Measurements from ENCODE around the gene FLVCR1.

- TF ChIP-seq CEBPB (IDR thresholded peaks at IDR 0.05), result no peak
- no peak for TF ChIP-seq REST (IDR thresholded peaks at IDR 0.05; ENCODE audit: low read depth)
- no peak for TF ChIP-seq TCF12 (IDR thresholded peaks at IDR 0.05; ENCODE audit: low read depth)
- no peak for TF ChIP-seq EP300 (IDR thresholded peaks at IDR 0.05; ENCODE audit: borderline replicate concordance)
- no peak for TF ChIP-seq TAF1 (IDR thresholded peaks at IDR 0.05; ENCODE audit: low read depth)
- TF ChIP-seq EGR1 (IDR thresholded peaks at IDR 0.05), result no peak
- TF ChIP-seq, protein P1, sequence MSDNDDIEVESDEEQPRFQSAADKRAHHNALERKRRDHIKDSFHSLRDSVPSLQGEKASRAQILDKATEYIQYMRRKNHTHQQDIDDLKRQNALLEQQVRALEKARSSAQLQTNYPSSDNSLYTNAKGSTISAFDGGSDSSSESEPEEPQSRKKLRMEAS (IDR thresholded peaks at IDR 0.05), result no peak
- TF ChIP-seq USF1 (IDR thresholded peaks at IDR 0.05), result no peak
- no peak for TF ChIP-seq CREB1 (IDR thresholded peaks at IDR 0.05; ENCODE audit: low read depth)
- TF ChIP-seq RAD21 (IDR thresholded peaks at IDR 0.05; ENCODE audit: low read depth), result no peak
- no peak for TF ChIP-seq YY1 (IDR thresholded peaks at IDR 0.05; ENCODE audit: low read depth)
- TF ChIP-seq ZBTB7A (IDR thresholded peaks at IDR 0.05; ENCODE audit: low read depth), result no peak
- no peak for TF ChIP-seq TEAD4 (IDR thresholded peaks at IDR 0.05)
These were observed 4.1 kb downstream of the FLVCR1 start for GRCh38 chr1:212862111-212862690.

Measured in Ishikawa (cell line).